Activated T-helper 9 cell treated with anti-CD3 and anti-CD28 coated beads, Interleukin-2, amount 50 U/mL, for 16 hours (primary cell): ENCODE data around the gene ADCY1.

Experiments
- DNase-seq: peaks from one replicate; pipeline ENCODE4 v3.0.0-alpha.2; 2020; ENCODE audit warnings: low read depth

ADCY1 gene

DNA sequence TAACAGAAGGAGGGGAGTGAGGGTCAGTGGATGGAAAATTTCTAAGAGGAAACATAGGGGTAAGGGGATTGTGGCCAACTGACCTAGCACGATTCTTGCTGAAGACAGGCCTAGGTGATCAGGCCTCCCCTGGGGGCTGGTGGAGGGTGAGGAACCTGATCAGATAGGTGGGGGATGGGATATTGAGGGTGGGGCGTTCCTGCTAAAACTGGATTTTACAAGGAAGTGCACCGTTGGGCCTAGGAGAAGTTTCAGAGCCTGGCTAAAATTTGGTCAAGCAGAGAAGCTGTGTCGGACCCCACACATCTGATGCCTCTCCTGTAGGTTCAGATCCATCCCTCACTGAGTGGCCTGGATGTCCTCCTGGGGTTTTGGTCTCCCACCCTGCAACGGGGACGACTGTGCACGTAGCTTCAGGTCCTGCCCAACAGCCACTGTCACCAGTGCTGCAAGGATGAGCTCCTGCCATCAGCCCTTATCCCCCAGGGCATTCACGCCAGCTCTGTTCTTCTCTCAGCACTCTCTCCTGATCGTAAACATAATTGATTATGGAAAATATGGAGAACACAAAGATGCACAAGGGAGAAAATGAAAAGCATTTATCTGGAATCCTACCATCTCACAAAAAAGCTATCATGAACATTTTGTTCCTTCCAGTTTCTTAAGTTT, 89.9 kb downstream of the ADCY1 start:
- no peak for DNase-seq

- no peak for DNase-seq
These were observed 91.0 kb downstream of the ADCY1 start for GRCh38 chr7:45665172-45665571.

- DNase-seq = no peak
These were observed 96.1 kb downstream of the ADCY1 start for GRCh38 chr7:45670227-45670626.

DNA sequence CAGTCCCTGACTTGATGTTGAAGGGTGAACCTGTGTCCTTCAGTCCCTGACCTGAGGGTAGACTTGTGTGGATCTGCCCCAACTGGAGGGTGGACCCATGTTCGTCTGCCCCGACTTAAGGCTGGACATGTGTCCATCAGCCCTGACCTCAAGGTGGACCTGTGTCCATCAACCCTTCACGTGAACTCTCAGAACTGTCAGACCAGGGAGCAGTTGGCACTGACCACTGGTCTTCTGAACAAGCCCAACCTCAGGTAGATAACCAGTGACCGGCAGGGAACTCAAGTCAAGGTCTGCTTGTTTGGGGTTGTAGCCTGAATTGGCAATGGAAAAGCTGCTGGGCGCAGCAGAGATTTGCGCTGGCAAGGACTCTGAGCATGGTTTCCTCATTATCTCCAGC, 96.5 kb downstream of the ADCY1 start:
- DNase-seq = no peak

- no peak for DNase-seq
These were observed 103.2 kb downstream of the ADCY1 start for GRCh38 chr7:45677311-45677900.

GRCh38 chr7:45679516-45679915, 105.3 kb downstream of the ADCY1 start:
- DNase-seq = no peak

GRCh38 chr7:45680776-45681175, 106.6 kb downstream of the ADCY1 start:
- DNase-seq = no peak

DNA sequence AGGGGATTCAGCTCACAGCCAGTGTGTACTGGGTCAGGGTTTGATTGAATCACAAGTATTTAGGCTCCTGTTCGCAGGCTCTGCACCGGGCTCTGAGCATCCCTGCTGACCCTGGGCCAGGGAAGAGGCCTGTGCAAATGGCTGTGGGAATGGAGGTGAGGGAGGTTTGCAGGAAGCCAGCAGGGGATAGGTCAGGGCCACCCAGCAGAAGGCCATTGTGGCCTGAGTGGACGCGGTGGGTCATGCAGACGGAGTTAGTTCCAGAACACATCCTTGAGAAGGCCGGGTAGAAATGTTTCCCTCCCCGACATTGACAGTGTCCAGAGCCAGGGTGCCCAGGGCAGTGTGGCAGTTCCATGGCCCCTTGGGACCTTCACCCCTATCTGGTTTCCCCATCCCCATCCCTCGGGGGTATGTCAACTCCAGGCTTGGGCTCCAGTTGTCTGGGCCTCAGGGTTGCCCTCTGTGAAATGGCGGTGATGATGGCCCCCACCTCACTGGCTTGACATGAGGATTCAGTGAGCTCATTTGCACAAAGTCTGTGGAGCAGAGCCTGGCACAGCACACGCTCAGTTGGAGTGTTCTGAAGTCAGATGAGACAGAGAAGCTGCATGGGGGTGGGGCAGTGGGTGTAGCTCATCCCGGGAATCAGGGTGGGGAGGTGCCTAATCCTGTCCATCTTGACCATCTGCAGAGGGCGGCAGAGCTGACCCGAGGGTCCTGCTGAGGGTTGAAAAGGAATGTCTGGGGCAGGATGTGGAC, 107.6 kb downstream of the ADCY1 start:
- DNase-seq = no peak

DNA sequence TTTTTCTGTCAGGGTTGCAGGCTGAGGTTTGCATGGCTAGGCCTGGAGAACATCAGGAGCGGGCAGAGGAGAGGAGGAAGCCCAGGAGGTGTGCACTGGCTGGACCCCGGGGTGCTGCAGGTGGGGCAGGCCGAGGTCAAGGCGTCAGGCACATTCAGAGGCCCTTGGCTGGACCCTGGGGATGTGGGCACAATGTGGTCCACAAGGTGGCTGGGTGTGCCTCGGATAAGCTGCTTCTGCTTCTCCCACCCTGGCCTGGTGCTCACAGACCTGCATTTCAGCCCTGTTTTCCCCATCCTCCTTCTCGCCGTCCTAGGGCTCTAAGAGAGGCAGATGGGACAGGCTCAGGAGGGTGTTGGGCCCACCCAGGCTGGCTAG, 108.2 kb downstream of the ADCY1 start:
- no peak for DNase-seq

GRCh38 chr7:45682836-45683555, 108.8 kb downstream of the ADCY1 start:
- DNase-seq = no peak

- DNase-seq = no peak
These were observed 109.5 kb downstream of the ADCY1 start for GRCh38 chr7:45683556-45684148.

DNA sequence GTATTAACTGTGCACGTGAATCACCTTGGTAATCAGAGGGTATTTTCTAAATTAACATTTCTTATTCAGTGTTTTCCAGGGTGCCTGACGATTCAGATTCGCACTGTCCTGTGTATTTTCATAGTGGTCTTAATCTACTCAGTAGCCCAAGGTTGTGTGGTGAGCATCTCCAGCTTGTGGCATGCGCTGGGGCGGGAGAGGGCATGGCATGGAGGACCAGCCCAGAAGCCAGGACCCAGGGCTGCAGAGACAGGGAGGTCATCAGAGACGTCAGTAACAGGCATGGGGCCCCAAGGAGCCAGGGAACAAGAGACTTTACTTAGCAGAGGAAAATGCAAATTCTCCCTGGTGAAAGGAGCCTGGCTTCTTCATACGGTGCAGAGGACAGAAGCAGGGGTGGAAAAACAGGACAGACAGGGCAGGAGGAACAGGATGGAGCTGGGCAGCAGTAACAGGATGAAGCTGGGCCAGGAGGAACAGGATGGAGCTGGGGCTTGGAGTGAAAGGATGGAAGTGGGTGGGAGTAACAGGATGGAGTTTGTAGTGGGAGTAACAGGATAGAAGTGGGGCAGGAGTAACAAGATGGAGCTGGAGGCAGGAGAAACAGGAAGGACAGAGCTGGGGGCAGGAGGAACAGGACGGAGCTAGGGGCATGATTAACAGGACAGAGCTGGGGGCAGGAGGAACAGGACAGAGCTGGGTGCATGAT, 110.9 kb downstream of the ADCY1 start:
- DNase-seq = no peak

DNA sequence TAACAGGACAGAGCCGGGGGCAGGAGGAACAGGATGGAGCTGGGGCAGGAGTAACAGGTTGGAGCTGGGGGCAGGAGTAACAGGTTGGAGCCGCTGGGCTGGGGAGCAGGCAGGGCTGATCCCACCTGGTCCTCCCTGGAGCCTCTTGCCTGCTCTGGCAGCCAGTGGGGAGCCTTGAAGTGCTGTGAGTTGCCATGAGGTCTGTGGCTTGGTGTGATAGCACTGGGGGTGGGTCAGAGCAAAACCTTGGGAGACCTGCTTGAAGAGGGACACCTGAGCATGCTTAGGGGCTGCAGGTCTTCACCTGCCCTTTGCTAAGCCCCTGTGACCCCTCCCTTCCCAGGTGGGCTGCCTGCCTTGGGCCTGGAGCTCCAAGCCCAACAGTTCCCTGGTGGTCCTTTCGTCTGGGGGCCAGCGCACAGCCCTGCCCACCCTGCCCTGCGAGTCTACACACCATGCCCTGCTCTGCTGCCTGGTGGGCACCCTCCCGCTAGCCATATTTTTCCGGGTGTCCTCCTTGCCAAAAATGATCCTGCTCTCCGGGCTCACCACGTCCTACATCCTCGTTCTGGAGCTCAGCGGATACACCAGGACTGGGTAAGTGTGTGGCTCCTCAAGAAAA, 111.6 kb downstream of the ADCY1 start:
- DNase-seq = no peak

DNA sequence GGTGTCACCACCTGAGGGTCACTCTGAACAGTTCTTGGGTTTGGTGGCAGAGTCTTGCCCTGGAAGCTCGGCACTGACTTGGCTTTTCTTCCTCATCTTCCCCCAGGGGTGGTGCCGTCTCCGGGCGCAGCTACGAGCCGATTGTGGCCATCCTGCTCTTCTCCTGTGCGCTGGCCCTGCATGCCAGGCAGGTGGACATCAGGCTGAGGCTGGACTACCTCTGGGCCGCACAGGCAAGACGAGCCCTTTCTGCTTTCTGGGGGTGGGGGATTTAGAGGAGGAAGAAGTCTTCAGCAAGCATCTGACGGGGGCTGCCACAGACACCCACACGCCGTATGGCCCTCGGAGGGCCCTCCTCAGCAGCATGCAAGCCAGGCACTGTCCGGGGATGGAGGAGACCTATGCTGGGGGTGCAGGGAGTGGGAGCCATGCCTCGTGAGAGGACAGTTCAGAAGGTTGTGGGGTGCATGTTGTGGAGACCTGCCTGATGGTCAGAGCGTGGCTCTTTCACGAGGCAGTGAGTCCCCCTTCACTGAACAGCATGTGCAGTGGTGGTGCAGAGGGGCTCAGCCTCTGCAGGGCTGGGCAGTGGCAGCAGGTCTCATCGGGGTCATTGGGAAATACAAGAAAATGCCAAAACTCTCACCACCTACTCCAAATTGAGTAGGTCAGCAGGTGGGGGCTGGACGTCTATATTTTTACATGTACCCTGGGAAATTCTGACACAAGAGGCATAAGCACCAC, 112.4 kb downstream of the ADCY1 start:
- no peak for DNase-seq

GRCh38 chr7:45687185-45687560, 113.0 kb downstream of the ADCY1 start:
- no peak for DNase-seq

GRCh38 chr7:45687721-45688120, 113.6 kb downstream of the ADCY1 start:
- no peak for DNase-seq

DNA sequence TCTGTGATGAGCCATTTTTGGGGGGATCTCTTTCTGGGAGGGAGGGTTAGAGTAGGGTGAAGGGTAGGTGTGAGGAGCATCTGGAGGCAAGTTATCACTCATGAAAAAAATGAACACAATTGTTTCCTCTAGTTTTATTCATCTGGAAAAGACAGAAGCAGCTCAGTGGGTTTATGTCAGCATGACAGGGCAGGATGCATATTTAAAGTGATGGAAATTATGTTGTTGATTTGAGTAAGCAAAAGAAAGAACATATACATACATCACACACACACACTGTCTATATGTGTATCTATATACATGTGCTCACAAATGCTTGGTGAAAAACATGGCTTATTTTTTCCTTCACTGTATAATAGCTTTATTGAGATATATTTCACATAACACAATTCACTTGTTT, 114.2 kb downstream of the ADCY1 start:
- DNase-seq = no peak

GRCh38 chr7:45689011-45689796, 115.0 kb downstream of the ADCY1 start:
- DNase-seq = no peak

DNA sequence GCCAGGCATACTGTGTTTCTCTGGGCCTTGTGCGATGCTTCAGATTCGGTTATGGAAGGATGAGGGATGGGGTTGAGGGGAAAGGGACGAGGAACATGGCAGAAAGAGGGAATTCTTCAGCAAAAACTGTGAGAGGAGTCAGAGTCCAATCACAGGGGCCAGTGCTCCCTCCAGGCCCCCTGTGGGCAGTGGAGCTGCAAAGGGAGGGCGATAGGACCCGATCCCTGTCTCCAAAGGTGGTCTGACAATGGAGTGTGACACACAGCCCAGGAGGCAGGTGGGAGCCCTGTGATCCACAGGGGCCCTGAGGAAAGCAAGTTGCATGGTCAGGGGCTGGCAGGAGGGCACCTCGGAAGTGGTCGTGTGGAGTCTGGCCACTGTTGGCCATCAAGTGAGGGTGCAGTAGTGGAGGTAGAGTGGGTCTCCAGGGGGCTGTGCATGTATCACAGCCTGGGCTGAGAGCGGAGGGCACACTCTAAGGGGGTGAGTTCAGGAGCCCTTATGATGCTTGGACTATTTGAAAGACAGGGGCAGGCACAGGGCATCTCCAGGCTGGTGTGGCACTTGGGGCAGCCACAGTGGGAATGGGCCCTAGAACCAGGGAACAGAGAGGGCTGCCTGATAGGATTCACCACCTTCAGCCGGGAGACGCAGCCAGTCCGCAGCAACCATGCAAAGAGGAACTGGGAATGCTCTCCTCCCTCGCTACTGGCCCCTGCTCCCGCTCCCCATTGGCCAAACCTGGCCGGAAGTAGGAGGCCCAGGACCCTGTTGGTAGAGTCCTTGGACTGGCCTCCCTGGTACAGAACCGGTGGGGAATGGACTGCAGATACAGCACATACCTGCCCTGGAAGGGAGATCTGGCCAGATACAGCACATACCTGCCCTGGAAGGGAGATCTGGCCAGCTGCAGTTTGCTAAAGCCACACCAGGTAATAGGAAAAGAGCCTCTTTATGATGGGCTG, 115.9 kb downstream of the ADCY1 start:
- no peak for DNase-seq
